PFSK-1 (cell line): Measurements from ENCODE around the gene SLC41A3.

ENCODE experiments used
- FOXP2 ChIP-seq: optimal IDR thresholded peaks from 2 replicates; pipeline ENCODE3; 2011; ENCODE audit warnings: borderline replicate concordance, control low read depth, inconsistent platforms; ENCODE audit not compliant: insufficient read depth; ENCODE audit errors: extremely low read length, extremely low read depth
- POLR2AphosphoS5 ChIP-seq: IDR thresholded peaks from 2 replicates; pipeline ENCODE4 v1.6.1; 2012; ENCODE audit warnings: low read depth, mild to moderate bottlenecking, control low read depth, low read length, moderate library complexity
- SIN3A ChIP-seq: IDR thresholded peaks from 2 replicates; pipeline ENCODE4 v1.6.1; 2012; ENCODE audit warnings: mild to moderate bottlenecking, low read length, moderate library complexity, borderline replicate concordance; ENCODE audit not compliant: insufficient read depth
- TAF1 ChIP-seq: IDR thresholded peaks from 2 replicates; pipeline ENCODE4 v1.6.1; 2012; ENCODE audit warnings: low read length, control low read depth, borderline replicate concordance; ENCODE audit not compliant: insufficient read depth
- TF ChIP-seq, protein P1 (sequence below), 2 experiments: IDR thresholded peaks; 2 replicates each; pipeline versions ENCODE4 v1.6.1 to v1.8.0; 2011 to 2012; ENCODE audit warnings: low read depth in 2 of 2, low read length in 2 of 2, control low read depth in 1 of 2, inconsistent platforms in 1 of 2, mild to moderate bottlenecking in 1 of 2, moderate library complexity in 1 of 2; ENCODE audit not compliant: insufficient read depth in 1 of 2

SLC41A3 gene

DNA sequence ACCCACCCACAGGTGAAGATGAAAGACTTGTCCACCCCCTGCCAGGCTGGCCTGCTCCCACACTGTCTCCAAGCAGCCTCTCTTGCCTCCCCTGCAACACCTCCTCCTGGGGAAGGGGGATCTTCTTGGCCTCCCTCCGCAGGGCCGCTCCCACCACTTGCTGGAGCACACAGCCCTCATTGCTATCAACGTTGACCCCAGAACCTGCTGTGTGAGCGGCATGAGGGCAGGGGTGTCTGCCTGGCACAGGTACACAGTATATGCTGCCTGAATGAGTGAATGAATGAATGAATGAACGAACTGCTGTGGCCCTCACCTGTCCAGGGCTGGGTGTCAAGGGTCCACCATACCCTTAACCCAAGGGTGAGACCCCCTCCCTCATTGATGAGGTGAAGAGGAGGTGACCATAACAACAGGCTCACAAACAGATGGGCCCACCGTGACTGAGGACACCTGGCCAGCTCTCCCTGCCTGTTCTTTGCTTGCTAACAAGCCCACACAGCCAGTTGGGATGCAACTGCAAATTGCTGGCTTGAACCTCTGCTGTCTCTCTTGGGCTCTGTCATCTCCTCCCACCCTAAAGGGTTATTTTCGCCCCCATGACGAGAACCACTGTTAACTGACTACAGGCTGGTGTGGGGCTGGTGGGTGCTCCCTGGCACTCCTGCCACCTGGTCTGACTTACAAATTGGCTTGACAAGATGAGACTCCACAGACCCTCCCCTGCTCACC lies 22.5 kb downstream of the SLC41A3 start:
- TF ChIP-seq FOXP2 = no peak
- TF ChIP-seq, protein P1, sequence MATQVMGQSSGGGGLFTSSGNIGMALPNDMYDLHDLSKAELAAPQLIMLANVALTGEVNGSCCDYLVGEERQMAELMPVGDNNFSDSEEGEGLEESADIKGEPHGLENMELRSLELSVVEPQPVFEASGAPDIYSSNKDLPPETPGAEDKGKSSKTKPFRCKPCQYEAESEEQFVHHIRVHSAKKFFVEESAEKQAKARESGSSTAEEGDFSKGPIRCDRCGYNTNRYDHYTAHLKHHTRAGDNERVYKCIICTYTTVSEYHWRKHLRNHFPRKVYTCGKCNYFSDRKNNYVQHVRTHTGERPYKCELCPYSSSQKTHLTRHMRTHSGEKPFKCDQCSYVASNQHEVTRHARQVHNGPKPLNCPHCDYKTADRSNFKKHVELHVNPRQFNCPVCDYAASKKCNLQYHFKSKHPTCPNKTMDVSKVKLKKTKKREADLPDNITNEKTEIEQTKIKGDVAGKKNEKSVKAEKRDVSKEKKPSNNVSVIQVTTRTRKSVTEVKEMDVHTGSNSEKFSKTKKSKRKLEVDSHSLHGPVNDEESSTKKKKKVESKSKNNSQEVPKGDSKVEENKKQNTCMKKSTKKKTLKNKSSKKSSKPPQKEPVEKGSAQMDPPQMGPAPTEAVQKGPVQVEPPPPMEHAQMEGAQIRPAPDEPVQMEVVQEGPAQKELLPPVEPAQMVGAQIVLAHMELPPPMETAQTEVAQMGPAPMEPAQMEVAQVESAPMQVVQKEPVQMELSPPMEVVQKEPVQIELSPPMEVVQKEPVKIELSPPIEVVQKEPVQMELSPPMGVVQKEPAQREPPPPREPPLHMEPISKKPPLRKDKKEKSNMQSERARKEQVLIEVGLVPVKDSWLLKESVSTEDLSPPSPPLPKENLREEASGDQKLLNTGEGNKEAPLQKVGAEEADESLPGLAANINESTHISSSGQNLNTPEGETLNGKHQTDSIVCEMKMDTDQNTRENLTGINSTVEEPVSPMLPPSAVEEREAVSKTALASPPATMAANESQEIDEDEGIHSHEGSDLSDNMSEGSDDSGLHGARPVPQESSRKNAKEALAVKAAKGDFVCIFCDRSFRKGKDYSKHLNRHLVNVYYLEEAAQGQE (IDR thresholded peaks at IDR 0.05; ENCODE audit: insufficient read depth in 1 of 2, low read depth in 2 of 2, low read length in 2 of 2) = no peak
- no peak for TF ChIP-seq SIN3A
- TF ChIP-seq POLR2AphosphoS5 = no peak

DNA sequence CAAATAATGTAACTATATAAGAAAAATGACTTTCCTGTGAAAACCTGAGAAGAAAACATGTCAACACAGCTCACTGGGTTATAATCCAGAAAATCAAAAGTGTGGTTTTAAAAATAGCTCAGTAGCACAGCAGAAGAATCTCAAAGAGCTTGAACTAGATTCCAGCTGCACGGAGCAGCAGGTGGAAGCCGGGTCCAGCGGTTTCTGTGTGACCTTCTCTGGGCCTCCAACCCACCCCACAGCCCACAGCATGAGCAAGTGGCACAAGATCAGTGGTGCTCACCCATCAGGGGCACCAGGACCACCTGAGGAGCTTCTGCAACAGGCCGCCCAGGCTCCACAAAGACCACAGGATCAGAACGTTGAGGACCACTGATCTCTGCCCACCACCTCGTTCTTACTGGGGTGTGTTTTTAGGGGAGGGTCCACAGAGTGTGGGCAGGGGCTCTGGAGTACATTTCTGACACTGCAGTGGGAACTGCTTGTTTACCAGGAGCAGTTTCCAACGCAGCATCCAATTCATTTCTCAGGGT lies 23.2 kb downstream of the SLC41A3 start:
- TF ChIP-seq SIN3A (no peak), POLR2AphosphoS5 (no peak), TAF1 (no peak), FOXP2 (no peak)
- TF ChIP-seq, protein P1 (IDR thresholded peaks at IDR 0.05; ENCODE audit: insufficient read depth in 1 of 2, low read depth in 2 of 2, low read length in 2 of 2) = no peak

DNA sequence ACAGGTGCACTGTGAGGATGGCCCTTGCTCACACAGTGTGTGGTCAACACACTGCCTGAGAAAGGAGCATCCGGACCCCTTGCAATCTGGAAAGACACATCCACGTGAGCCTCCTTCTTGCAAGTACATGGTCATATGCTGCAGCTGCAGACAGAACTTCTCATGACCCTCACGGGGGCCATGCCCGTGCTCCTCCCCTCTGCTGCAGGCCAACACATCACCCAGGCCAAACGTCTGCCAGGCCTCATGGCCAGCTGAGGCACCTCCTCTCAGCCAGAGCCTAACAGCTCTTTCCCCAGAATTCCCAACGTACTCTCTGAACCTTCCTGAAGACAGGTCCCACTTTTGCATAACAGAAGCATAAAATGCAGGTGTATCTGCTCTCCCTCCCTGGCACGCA lies 25.3 kb downstream of the SLC41A3 start:
- TF ChIP-seq TAF1 (no peak), FOXP2 (no peak), SIN3A (no peak)
- TF ChIP-seq, protein P1 (IDR thresholded peaks at IDR 0.05; ENCODE audit: insufficient read depth in 1 of 2, low read depth in 2 of 2, low read length in 2 of 2) = no peak

DNA sequence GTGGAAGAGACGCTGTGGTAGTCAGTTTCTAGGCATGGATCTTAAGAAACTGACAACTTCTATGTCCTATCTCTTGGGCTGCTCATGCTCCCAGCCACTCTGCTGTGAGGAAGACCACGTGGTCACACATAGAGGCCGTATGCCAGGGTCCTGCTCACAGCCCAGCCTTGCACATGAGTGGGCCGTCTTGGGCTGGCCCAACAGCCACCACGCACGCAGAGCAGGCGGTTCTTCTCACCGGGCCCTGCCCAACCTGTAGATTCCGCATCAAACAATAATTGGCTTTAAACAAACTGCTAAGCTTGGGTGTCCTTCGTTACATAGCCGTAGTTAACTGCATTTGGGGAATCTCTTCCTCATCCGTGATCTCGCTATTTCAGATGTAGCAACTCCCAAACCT lies 26.0 kb downstream of the SLC41A3 start:
- no peak for TF ChIP-seq TAF1
- no peak for TF ChIP-seq FOXP2
- no peak for TF ChIP-seq POLR2AphosphoS5
- TF ChIP-seq, protein P1 (IDR thresholded peaks at IDR 0.05; ENCODE audit: insufficient read depth in 1 of 2, low read depth in 2 of 2, low read length in 2 of 2) = no peak
- TF ChIP-seq SIN3A = no peak
